Measurements from ENCODE around the gene GPR108. TPM values are rescaled to one million over a fixed set of nuclear protein-coding genes. Genes with fewer than 3 reads are reported as not detected.

Gene GPR108
- total RNA-seq (2021; fragmentation: NEBNext Ultra II Directional; extraction: Animal tissue kit (Norgen Biotek cat#: 25700)): 34.9 and 35.3 TPM in 2 replicates
- 46.0 and 63.9 TPM in 2 replicates for polyA plus RNA-seq (2011; rRNA removed)
- 52.1 TPM for polyA plus RNA-seq (2011; cell fraction: cytosol; rRNA removed)
- 160 TPM for polyA plus RNA-seq (2011; cell fraction: nucleus; rRNA removed)
- polyA plus RNA-seq (2012, experiment 1 of 2): 35.3 to 46.7 TPM (median 38.7 TPM) in 4 replicates
- 36.3 TPM for polyA plus RNA-seq (2012, experiment 2 of 2)
- 47.8 TPM for polyA plus RNA-seq (2013, experiment 1 of 2)
- 49.9 TPM for polyA plus RNA-seq (2013, experiment 2 of 2)
- 30.4 and 47.5 TPM in 2 replicates for polyA minus RNA-seq (2011; rRNA and poly(A)+ RNA removed)
- 15.0 TPM for polyA minus RNA-seq (2011; cell fraction: cytosol; rRNA and poly(A)+ RNA removed)
- 23.3 TPM for polyA minus RNA-seq (2011; cell fraction: nucleus; rRNA and poly(A)+ RNA removed)
- long read RNA-seq, experiment 1, partial matches to known transcripts: 10 of 21 reads
- long read RNA-seq, experiment 1, other reads (novel, unspliced or antisense): 7 of 21 reads
- long read RNA-seq, experiment 2, transcript GPR108-201 (18 exons, 2,057 nt): major isoform, 8 of 17 reads
- long read RNA-seq, experiment 2, partial matches to known transcripts: 1 of 17 reads
- long read RNA-seq, experiment 2, other reads (novel, unspliced or antisense): 4 of 17 reads

- H4K20me1 ChIP-seq (replicated peaks in 1 of 2; ENCODE audit: control insufficient read depth in 1 of 2, insufficient read depth in 2 of 2, low read length in 2 of 2): peaks cover 0 to 1% of the 10 kb centered on the region in 2 experiments
- peaks cover 4 to 28% (median 16%) of the 10 kb centered on the region in 4 experiments for H3K4me1 ChIP-seq (replicated peaks in 1 of 4; ENCODE audit: control insufficient read depth in 3 of 4, insufficient read depth in 4 of 4, low read length in 3 of 4)
- H3K27me3 ChIP-seq (replicated peaks in 1 of 4; ENCODE audit: control insufficient read depth in 3 of 4, extremely low read depth in 1 of 4, insufficient read depth in 3 of 4, low read length in 3 of 4): no peaks in the 10 kb centered on the region
- H3K4me3 ChIP-seq (ENCODE audit: extremely low read depth in 1 of 4, insufficient read depth in 2 of 4, low read depth in 3 of 4, low read length in 4 of 4): peak within 1 kb of the TSS; percentile 50 to 86 (median 69)
- peak within 1 kb of the TSS; percentile 91 for H2BK12ac ChIP-seq (ENCODE audit: low read depth, low read length)
- FAIRE-seq (no peak), DNase-seq (ENCODE audit: low read depth in 1 of 2, low spot score in 2 of 2) (peak; percentile 99)
- POLR2A ChIA-PET (ENCODE audit: partially characterized antibody): interaction anchor here (0.6 to 9.7 kb wide), 15 partner anchors 9 to 461 kb away, joined by 3 to 110 read pairs (median 3); partner anchors contain the start of genes SH2D3A, TNFSF9 and VAV1
- H3K18ac ChIP-seq (ENCODE audit: extremely low read depth, low read length): peak within 1 kb of the TSS; percentile 78
- WGBS, 2 experiments (ENCODE audit: extremely low coverage in 1 of 2, insufficient coverage in 1 of 2, insufficient read length in 1 of 2, insufficient replicate concordance in 2 of 2, low coverage in 1 of 2, low lambda C conversion rate in 2 of 2, missing lambda C conversion rate in 1 of 2): 1% methylated on average over 24 of the region's 55 CpGs; no CpG with 5 or more reads in 1 of the 2 experiments
- no peak within 1 kb of the TSS for H2AK5ac ChIP-seq (ENCODE audit: low read depth, low read length)
- peak within 1 kb of the TSS; percentile 78 to 87 for H3K4me2 ChIP-seq (ENCODE audit: insufficient read depth in 1 of 2, low read depth in 2 of 2, low read length in 2 of 2)
- H2BK15ac ChIP-seq (ENCODE audit: low read length): peak within 1 kb of the TSS; percentile 65; the same call in 1 of the 2 replicates
- H3K56ac ChIP-seq (replicated peaks; ENCODE audit: insufficient read length, low read depth, low read length): peak within 1 kb of the TSS; percentile 63
- peak within 1 kb of the TSS; percentile 16; the same call in 1 of the 2 replicates for H2AFZ ChIP-seq (ENCODE audit: low read length)
- peaks cover 17% of the 10 kb centered on the region for H3K23me2 ChIP-seq (ENCODE audit: low read depth, low read length)
- H3K14ac ChIP-seq (ENCODE audit: insufficient read length): no peak within 1 kb of the TSS
- H3K4ac ChIP-seq (replicated peaks; ENCODE audit: insufficient read length, low read depth, low read length): peak within 1 kb of the TSS; percentile 13
- peaks cover 0 to 13% of the 10 kb centered on the region in 2 experiments; a peak in 1 of 4 replicates for H3K79me2 ChIP-seq (ENCODE audit: control insufficient read depth in 1 of 2, insufficient read depth in 2 of 2, low read length in 2 of 2)
- H2BK120ac ChIP-seq (replicated peaks; ENCODE audit: low read depth, low read length): no peak within 1 kb of the TSS
- H3K23ac ChIP-seq (ENCODE audit: insufficient read length): no peak within 1 kb of the TSS
- H2BK20ac ChIP-seq (ENCODE audit: low read length): 0 out of 2 replicates have a peak within 1 kb of the TSS, but pooled peaks have one; percentile 9
- peak within 1 kb of the TSS; percentile 92 for H4K91ac ChIP-seq (replicated peaks; ENCODE audit: insufficient read length, low read length)
- H4K5ac ChIP-seq (ENCODE audit: insufficient read length, low read depth, low read length): peak within 1 kb of the TSS; percentile 88
- H2BK5ac ChIP-seq (ENCODE audit: low read depth, low read length): peak within 1 kb of the TSS; percentile 94
- peak within 1 kb of the TSS; percentile 95 for H4K8ac ChIP-seq (ENCODE audit: extremely low read depth, insufficient read depth, low read length)
- no peaks in the 10 kb centered on the region for H3K9me3 ChIP-seq (ENCODE audit: insufficient read depth in 2 of 2, low read depth in 1 of 2, low read length in 1 of 2)
- peak within 1 kb of the TSS; percentile 97 for H3K27ac ChIP-seq (ENCODE audit: low read depth, low read length)
- H3K36me3 ChIP-seq (ENCODE audit: control insufficient read depth in 2 of 4, insufficient read depth in 4 of 4, low read length in 3 of 4): peaks cover 0 to 4% (median 0%) of the 10 kb centered on the region in 4 experiments; a peak in 2 of 8 replicates
- peak within 1 kb of the TSS; percentile 73 to 93 (median 88) for H3K9ac ChIP-seq (replicated peaks in 1 of 4; ENCODE audit: extremely low read depth in 1 of 4, low read depth in 3 of 4, low read length in 3 of 4)
- CTCF ChIA-PET (ENCODE audit: partially characterized antibody): interaction anchor here (0.9 to 4.7 kb wide), 15 partner anchors 14 to 221 kb away, joined by 3 to 31 read pairs (median 4); partner anchors contain the start of genes C3 and VAV1
- H3K79me1 ChIP-seq (ENCODE audit: low read depth, low read length): peaks cover 5% of the 10 kb centered on the region
- TF ChIP-seq CEBPB (IDR thresholded peaks at IDR 0.05; ENCODE audit: low read depth, low read length) (peak; percentile 75), TBP (IDR thresholded peaks at IDR 0.05; ENCODE audit: low read depth, low read length) (no peak), TCF12 (IDR thresholded peaks at IDR 0.05; ENCODE audit: low read depth, low read length) (no peak), BRCA1 (IDR thresholded peaks at IDR 0.05; ENCODE audit: low read depth, low read length) (peak; percentile 48; the same call in 1 of the 2 replicates), E2F6 (IDR thresholded peaks at IDR 0.05) (no peak), ZNF274 (IDR thresholded peaks at IDR 0.05; ENCODE audit: borderline replicate concordance, extremely low read depth, low read length) (no peak), CBX8 (IDR thresholded peaks at IDR 0.05; ENCODE audit: borderline replicate concordance, low read depth, low read length) (no peak), CBX5 (IDR thresholded peaks at IDR 0.05; ENCODE audit: low read depth, low read length) (no peak), JUN (IDR thresholded peaks at IDR 0.05; ENCODE audit: low read depth, low read length) (no peak)
These were observed at the start of gene GPR108 for GRCh38 chr19:6737284-6737872. Gene GPR108 (minus strand): TSS chr19:6737580. CDS start chr19:6737576, 4 bp downstream.
